ENCODE data around the gene PINK1. TPM values are rescaled to one million over a fixed set of nuclear protein-coding genes. Genes with fewer than 3 reads are reported as not detected.

The PINK1 gene
- total and polyA plus RNA-seq, 8 donors = 28.6 to 56.3 (median 35.3) TPM

DNA sequence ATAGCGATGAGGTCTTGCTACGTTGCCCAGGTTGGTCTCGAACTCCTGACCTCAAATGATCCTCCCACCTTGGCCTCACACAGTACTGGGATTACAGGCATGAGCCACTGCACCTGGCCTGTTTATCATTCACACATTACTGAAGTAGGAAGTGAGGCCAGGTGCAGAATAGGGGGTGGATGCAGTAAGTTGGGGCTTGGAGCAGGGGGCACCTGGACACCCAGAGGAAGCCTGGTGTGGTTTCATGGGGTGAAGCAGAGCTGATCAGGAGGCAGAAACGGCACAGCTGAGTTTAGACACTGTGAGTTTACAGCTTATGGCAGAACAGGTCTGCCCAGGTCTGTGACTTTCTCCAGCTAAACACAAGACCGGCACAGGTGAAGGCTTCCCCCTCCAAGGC lies 39.5 kb upstream of the PINK1 start:
- peaks cover 4 to 48% of the 10 kb centered on the region in 2 donors for H3K4me1 ChIP-seq
- H3K27me3 ChIP-seq = peaks cover 4 to 28% of the 10 kb centered on the region in 2 donors
- H3K27ac ChIP-seq = no peak overlapping the region
- H3K36me3 ChIP-seq = no peaks in the 10 kb centered on the region
- intact Hi-C loops (cut with DNase I) = no loop called here
- H3K4me3 ChIP-seq = no peak overlapping the region
- ATAC-seq (no peak), DNase-seq (no peak)
- H3K9me3 ChIP-seq = no peaks in the 10 kb centered on the region
- TF ChIP-seq, protein P1, sequence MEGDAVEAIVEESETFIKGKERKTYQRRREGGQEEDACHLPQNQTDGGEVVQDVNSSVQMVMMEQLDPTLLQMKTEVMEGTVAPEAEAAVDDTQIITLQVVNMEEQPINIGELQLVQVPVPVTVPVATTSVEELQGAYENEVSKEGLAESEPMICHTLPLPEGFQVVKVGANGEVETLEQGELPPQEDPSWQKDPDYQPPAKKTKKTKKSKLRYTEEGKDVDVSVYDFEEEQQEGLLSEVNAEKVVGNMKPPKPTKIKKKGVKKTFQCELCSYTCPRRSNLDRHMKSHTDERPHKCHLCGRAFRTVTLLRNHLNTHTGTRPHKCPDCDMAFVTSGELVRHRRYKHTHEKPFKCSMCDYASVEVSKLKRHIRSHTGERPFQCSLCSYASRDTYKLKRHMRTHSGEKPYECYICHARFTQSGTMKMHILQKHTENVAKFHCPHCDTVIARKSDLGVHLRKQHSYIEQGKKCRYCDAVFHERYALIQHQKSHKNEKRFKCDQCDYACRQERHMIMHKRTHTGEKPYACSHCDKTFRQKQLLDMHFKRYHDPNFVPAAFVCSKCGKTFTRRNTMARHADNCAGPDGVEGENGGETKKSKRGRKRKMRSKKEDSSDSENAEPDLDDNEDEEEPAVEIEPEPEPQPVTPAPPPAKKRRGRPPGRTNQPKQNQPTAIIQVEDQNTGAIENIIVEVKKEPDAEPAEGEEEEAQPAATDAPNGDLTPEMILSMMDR (IDR thresholded peaks at IDR 0.05) = no peak

DNA sequence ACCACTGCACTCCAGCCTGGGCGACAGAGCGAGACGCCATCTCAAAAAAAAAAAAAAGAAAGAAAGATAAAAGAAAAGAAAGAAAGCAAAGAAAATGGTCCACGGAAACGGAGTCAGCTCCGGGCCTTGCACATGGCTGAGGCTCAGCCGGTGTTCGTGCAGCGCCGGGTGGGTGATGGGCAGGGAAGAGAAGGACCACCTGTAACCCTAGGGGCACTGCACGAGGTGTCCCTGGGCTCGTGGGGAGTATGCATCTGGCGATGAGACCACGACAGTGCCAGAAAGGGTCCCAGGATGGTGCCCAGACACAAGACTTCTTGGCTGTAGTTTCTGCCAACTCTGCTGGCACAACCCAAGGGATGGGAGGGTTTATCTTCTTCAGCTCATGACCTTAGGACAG lies 38.5 kb upstream of the PINK1 start:
- intact Hi-C loops (cut with DNase I) = no loop called here
- Histone ChIP-seq H3K27me3 (peaks cover 0 to 19% of the 10 kb centered on the region in 2 donors), H3K9me3 (no peaks in the 10 kb centered on the region), H3K27ac (peak overlapping the region in 1 of 2 donors; percentile 57), H3K4me3 (no peak overlapping the region), H3K4me1 (peaks cover 0 to 43% of the 10 kb centered on the region in 2 donors), H3K36me3 (no peaks in the 10 kb centered on the region)
- ATAC-seq (no peak), DNase-seq (no peak)
- TF ChIP-seq, protein P1 (IDR thresholded peaks at IDR 0.05) = no peak

DNA sequence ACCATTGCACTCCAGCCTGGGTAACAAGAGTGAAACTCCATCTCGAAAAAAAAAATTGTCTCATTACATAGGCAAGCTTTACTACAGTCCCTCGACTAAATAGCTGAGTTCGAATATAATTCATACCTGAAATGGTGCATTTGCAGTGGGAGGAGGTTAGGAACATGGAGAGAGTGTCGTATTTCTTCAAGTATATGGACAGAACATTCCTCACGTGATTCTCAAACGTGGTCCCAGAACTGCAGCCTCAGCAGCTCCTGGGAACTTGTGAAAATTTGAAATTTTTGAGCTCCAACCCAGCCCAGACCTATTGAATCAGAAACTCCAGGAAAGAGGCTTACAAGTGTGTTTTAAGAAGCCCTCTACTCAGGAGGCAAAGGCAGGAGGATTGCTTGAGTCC lies 37.2 kb upstream of the PINK1 start:
- DNase-seq (no peak), ATAC-seq (no peak)
- H3K27me3 ChIP-seq = peaks cover 0 to 7% of the 10 kb centered on the region in 2 donors
- H3K4me1 ChIP-seq = peaks cover 0 to 33% of the 10 kb centered on the region in 2 donors
- TF ChIP-seq, protein P1 (IDR thresholded peaks at IDR 0.05) = no peak
- intact Hi-C loops (cut with DNase I) = no loop called here
- no peaks in the 10 kb centered on the region for H3K36me3 ChIP-seq
- peak overlapping the region in 1 of 2 donors; percentile 89 for H3K27ac ChIP-seq
- H3K9me3 ChIP-seq = no peaks in the 10 kb centered on the region
- H3K4me3 ChIP-seq = no peak overlapping the region

DNA sequence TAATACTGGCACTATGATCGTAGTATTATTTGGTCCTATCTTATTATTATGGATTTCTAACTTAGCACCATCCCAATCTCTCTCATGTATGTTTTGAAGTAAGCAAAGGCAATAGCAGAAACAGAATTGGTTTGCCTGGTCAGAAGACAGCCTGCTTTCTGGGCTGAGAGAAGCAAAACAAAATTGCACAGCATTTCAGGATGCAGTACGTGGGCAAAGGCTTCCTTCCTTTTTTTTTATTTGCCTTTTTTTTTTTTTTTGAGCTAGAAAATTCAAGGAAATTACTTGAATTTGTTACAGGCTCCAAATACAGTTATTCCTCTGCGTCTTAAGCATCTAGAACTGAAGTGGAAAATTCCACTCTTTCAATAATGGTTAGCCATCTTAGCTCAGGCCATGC lies 35.6 kb upstream of the PINK1 start:
- Histone ChIP-seq H3K4me1 (peaks cover 0 to 33% of the 10 kb centered on the region in 2 donors), H3K27ac (peak overlapping the region; percentile 30 to 89), H3K9me3 (no peaks in the 10 kb centered on the region), H3K36me3 (no peaks in the 10 kb centered on the region), H3K4me3 (peak overlapping the region in 1 of 2 donors; percentile 3), H3K27me3 (no peaks in the 10 kb centered on the region)
- ATAC-seq (peak; percentile 49), DNase-seq (no peak)
- intact Hi-C loops (cut with DNase I) = no loop called here
- TF ChIP-seq, protein P1 (IDR thresholded peaks at IDR 0.05) = no peak

DNA sequence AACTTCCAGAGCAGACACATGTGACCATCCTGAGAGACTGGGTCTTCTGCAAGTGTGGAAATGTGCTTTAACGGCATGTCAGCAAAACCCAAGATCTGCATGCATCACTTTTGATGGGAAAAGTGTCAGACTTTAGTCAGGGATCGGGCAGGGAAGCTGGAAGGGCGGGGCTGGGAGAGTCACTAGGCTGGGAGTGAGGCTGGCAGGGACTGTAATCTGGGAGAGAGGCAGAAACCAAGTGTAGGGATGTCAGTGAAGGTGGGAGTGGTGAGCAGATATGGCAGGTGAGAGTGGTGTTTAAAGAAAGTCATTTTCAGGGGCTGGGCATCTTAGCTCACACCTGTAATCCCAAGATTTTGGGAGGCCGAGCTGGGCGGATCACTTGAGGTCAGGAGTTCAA lies 33.1 kb upstream of the PINK1 start:
- TF ChIP-seq, protein P1 (IDR thresholded peaks at IDR 0.05) = no peak
- Histone ChIP-seq H3K4me3 (no peak overlapping the region), H3K27me3 (no peaks in the 10 kb centered on the region), H3K36me3 (no peaks in the 10 kb centered on the region), H3K27ac (peak overlapping the region in 1 of 2 donors; percentile 3), H3K9me3 (no peaks in the 10 kb centered on the region), H3K4me1 (peaks cover 0 to 53% of the 10 kb centered on the region in 2 donors)
- DNase-seq (no peak), ATAC-seq (no peak)
- intact Hi-C loops (cut with DNase I) = no loop called here

Data from left lung (tissue), 10 donors.